Mesendoderm (in vitro differentiated cells): ENCODE data around the gene SSC4D.
"Not testable (repeated sequence)": the region's sequence is repeated elsewhere in the genome, so short reads cannot be mapped to it uniquely, and the experiment has no call there.

Experiments
- DNase-seq: peaks from one replicate; pipeline ENCODE4 v3.0.0; 2013
- H2AK5ac ChIP-seq: 2 replicates; pipeline ENCODE4 v1.6.1; 2013; ENCODE audit warnings: low read length, inconsistent platforms
- H2BK120ac ChIP-seq: 2 replicates; pipeline ENCODE4 v1.6.1; 2013; ENCODE audit warnings: low read depth, mild to moderate bottlenecking, low read length, moderate library complexity, mixed read lengths
- H2BK15ac ChIP-seq: replicated peaks from 2 replicates; pipeline ENCODE4 v1.6.1; 2013; ENCODE audit warnings: low read depth, mild to moderate bottlenecking, moderate library complexity
- H2BK5ac ChIP-seq: 2 replicates; pipeline ENCODE4 v1.6.1; 2013; ENCODE audit warnings: low read length, inconsistent platforms
- H3K18ac ChIP-seq: 2 replicates; pipeline ENCODE4 v1.6.1; 2013; ENCODE audit warnings: mild to moderate bottlenecking, low read length, mixed read lengths
- H3K23ac ChIP-seq: one replicate; pipeline ENCODE4 v1.6.1; 2013; ENCODE audit warnings: low read length
- H3K27ac ChIP-seq: 2 replicates; pipeline ENCODE4 v1.5.1; 2013; ENCODE audit warnings: low read depth, mild to moderate bottlenecking, inconsistent platforms, low read length, moderate library complexity
- H3K27me3 ChIP-seq: 2 replicates; pipeline ENCODE4 v1.6.1; 2013; ENCODE audit warnings: low read length, control low read depth, mild to moderate bottlenecking, inconsistent platforms; ENCODE audit not compliant: insufficient read depth, poor library complexity
- H3K36me3 ChIP-seq: 2 replicates; pipeline ENCODE4 v1.6.1; 2013; ENCODE audit warnings: low read length, inconsistent platforms; ENCODE audit not compliant: control insufficient read depth, insufficient read depth
- H3K4ac ChIP-seq: one replicate; pipeline ENCODE4 v1.6.1; 2013; ENCODE audit warnings: low read depth, mild to moderate bottlenecking, low read length, moderate library complexity
- H3K4me1 ChIP-seq: 2 replicates; pipeline ENCODE4 v1.6.1; 2013; ENCODE audit warnings: low read depth, low read length, inconsistent platforms; ENCODE audit not compliant: control insufficient read depth
- H3K4me2 ChIP-seq: 2 replicates; pipeline ENCODE4 v1.6.1; 2013; ENCODE audit warnings: low read length
- H3K4me3 ChIP-seq: 2 replicates; pipeline ENCODE4 v1.5.1; 2013; ENCODE audit warnings: mild to moderate bottlenecking, low read length
- H3K56ac ChIP-seq: one replicate; pipeline ENCODE4 v1.6.1; 2013; ENCODE audit warnings: low read length
- H3K79me1 ChIP-seq: 2 replicates; pipeline ENCODE4 v1.6.1; 2013; ENCODE audit warnings: low read length, inconsistent platforms
- H3K79me2 ChIP-seq: 2 replicates; pipeline ENCODE4 v1.6.1; 2013; ENCODE audit warnings: mild to moderate bottlenecking, low read length; ENCODE audit not compliant: control insufficient read depth, insufficient read depth
- H3K9ac ChIP-seq: 2 replicates; pipeline ENCODE4 v1.6.1; 2013; ENCODE audit warnings: low read length, inconsistent platforms
- H4K5ac ChIP-seq: one replicate; pipeline ENCODE4 v1.6.1; 2013; ENCODE audit warnings: low read length
- H4K8ac ChIP-seq: one replicate; pipeline ENCODE4 v1.6.1; 2013; ENCODE audit warnings: low read depth, mild to moderate bottlenecking, control low read depth, low read length, moderate library complexity
- WGBS: extraction: QIAGEN DNeasy Blood & Tissue Kit; methylation state at CpG from one replicate; pipeline ENCODE4 v1.1.7; 2013; ENCODE audit warnings: low lambda C conversion rate, missing lambda C conversion rate; ENCODE audit not compliant: insufficient coverage; ENCODE audit errors: extremely low coverage; 5-methylcytosine and 5-hydroxymethylcytosine counted together

The SSC4D gene

GRCh38 chr7:76396864-76397263 lies 12.6 kb downstream of the SSC4D start:
- no peak overlapping the region for H3K4ac ChIP-seq
- WGBS: no CpG with 5 or more reads among the region's 8 CpGs
- no peak overlapping the region for H2BK5ac ChIP-seq

DNA sequence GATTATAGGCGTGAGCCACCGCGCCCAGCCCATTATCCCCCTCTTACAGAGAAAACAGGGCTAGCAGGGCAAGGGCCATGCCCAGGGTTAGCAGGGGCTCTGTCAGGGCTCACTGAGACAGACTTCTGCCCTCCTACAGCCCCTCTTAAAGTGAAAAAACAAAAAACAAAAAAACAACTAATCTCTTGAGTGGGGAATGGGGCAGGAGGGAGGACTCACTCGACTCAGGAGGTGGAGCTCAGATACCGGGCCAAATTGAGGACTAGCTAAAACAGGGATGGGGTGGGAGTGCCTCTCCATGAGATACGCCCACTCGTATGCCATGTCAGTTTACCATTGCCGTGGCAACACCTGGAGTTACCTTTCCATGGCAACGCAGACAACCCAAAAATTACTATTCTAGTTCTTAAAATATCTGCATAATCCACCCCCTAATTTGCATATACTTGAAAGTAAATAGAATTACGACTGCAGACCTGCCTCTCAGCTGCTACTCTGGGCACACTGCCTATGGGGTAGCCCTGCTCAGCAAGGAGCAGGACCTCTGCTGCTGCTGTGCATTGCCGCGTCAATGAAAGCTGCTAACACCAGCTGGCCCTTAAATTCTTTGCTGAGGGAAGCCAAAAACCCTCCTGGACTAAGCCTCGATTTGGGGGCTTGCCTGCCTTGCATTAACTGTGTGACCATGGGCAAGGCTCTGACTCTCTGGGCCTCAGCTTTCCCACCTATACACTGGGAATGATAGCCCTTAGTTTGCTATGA lies 13.4 kb downstream of the SSC4D start:
- Histone ChIP-seq H3K4me2 (no peak overlapping the region), H3K79me2 (no peaks in the 10 kb centered on the region), H3K27me3 (no peaks in the 10 kb centered on the region), H3K56ac (no peak overlapping the region), H4K5ac (no peak overlapping the region), H4K8ac (no peak overlapping the region), H3K4ac (no peak overlapping the region), H2BK5ac (no peak overlapping the region), H2AK5ac (no peak overlapping the region), H3K18ac (no peak overlapping the region), H3K4me3 (no peak overlapping the region), H3K4me1 (peaks cover 3% of the 10 kb centered on the region), H2BK120ac (no peak overlapping the region), H3K23ac (no peak overlapping the region), H2BK15ac (no peak overlapping the region), H3K9ac (no peak overlapping the region), H3K79me1 (no peaks in the 10 kb centered on the region), H3K27ac (no peak overlapping the region), H3K36me3 (no peaks in the 10 kb centered on the region)
- DNase-seq: peak; percentile 93
- no CpG with 5 or more reads among the region's 13 CpGs for WGBS

More at GRCh38 chr7:76396864-76397263, 12.6 kb downstream of the SSC4D start:
- Histone ChIP-seq H3K27me3 (no peaks in the 10 kb centered on the region), H3K79me1 (no peaks in the 10 kb centered on the region), H3K23ac (no peak overlapping the region), H4K5ac (no peak overlapping the region), H3K4me1 (peaks cover 3% of the 10 kb centered on the region), H3K18ac (no peak overlapping the region), H2BK15ac (no peak overlapping the region), H3K36me3 (no peaks in the 10 kb centered on the region), H4K8ac (no peak overlapping the region), H2BK120ac (no peak overlapping the region), H2AK5ac (no peak overlapping the region), H3K4me3 (no peak overlapping the region), H3K27ac (no peak overlapping the region), H3K4me2 (no peak overlapping the region), H3K56ac (no peak overlapping the region), H3K79me2 (no peaks in the 10 kb centered on the region), H3K9ac (no peak overlapping the region)
- DNase-seq: no peak

DNA sequence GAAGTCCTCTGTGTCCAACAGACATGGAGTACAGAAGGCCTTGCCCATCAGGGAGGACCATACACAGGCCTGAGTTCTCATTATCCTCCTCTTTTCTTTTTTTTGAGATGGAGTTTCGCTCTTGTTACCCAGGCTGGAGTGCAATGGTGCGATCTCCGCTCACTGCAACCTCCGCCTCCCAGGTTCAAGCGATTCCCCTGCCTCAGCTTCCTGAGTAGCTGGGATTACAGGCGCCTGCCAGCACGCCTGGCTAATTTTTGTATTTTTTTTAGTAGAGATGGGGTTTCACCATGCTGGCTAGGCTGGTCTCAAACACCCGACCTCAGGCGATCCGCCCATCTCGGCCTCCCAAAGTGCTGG lies 13.9 kb downstream of the SSC4D start:
- not testable (repeated sequence) for H2BK120ac ChIP-seq, H3K27ac ChIP-seq, H3K79me1 ChIP-seq, H3K56ac ChIP-seq, H4K8ac ChIP-seq, H2BK5ac ChIP-seq, H3K79me2 ChIP-seq, H3K23ac ChIP-seq, H3K4ac ChIP-seq, H3K27me3 ChIP-seq, H3K4me3 ChIP-seq, H3K18ac ChIP-seq, H3K4me2 ChIP-seq, H3K9ac ChIP-seq, H2BK15ac ChIP-seq, DNase-seq, H4K5ac ChIP-seq, H3K36me3 ChIP-seq, H3K4me1 ChIP-seq, H2AK5ac ChIP-seq
- WGBS: no CpG with 5 or more reads among the region's 11 CpGs

DNA sequence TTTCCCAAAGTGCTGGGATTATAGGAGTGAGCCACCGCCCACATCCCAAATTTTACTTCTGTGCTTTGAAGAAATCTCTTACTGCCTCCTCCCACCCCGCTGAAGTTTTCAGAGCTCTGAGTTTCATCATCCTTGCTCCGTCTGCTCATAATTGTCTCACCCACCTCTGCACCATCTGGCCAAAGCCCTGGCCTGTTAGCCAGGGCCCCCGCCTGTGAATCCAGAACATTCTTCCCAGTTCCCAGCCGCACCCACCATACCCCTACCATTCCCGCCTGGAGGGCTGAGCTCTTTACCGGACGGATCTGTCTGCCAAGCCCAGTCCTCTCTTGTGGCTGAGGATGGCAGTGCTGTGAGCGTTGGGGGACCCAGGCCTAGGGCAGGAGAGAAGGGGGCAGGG lies 14.5 kb downstream of the SSC4D start:
- H3K18ac ChIP-seq: no peak overlapping the region
- no peaks in the 10 kb centered on the region for H3K79me1 ChIP-seq
- peak overlapping the region; percentile 27 for H3K56ac ChIP-seq
- H3K27me3 ChIP-seq: no peaks in the 10 kb centered on the region
- no peak overlapping the region for H2BK5ac ChIP-seq
- H3K9ac ChIP-seq: no peak overlapping the region
- no peaks in the 10 kb centered on the region for H3K79me2 ChIP-seq
- H3K27ac ChIP-seq: no peak overlapping the region
- H3K4me3 ChIP-seq: no peak overlapping the region
- no peak overlapping the region for H4K8ac ChIP-seq
- H3K23ac ChIP-seq: no peak overlapping the region
- H4K5ac ChIP-seq: no peak overlapping the region
- H3K36me3 ChIP-seq: no peaks in the 10 kb centered on the region
- peaks cover 3% of the 10 kb centered on the region for H3K4me1 ChIP-seq
- no peak overlapping the region for H2BK120ac ChIP-seq
- WGBS: no CpG with 5 or more reads among the region's 9 CpGs
- H2AK5ac ChIP-seq: no peak overlapping the region
- no peak overlapping the region for H2BK15ac ChIP-seq
- peak overlapping the region; percentile 48 for H3K4ac ChIP-seq
- H3K4me2 ChIP-seq: no peak overlapping the region
- DNase-seq: no peak

GRCh38 chr7:76393116-76394031 lies 16.1 kb downstream of the SSC4D start:
- WGBS: no CpG with 5 or more reads among the region's 99 CpGs
- no peak overlapping the region for H2BK120ac ChIP-seq
- H3K9ac ChIP-seq: peak overlapping the region; percentile 99
- no peaks in the 10 kb centered on the region for H3K79me2 ChIP-seq
- H3K56ac ChIP-seq: peak overlapping the region; percentile 100
- no peak overlapping the region for H4K8ac ChIP-seq
- H3K79me1 ChIP-seq: no peaks in the 10 kb centered on the region
- peak overlapping the region; percentile 97 for H3K23ac ChIP-seq
- H3K4me3 ChIP-seq: peak overlapping the region; percentile 73
- peak overlapping the region; percentile 39 for H4K5ac ChIP-seq
- no peaks in the 10 kb centered on the region for H3K27me3 ChIP-seq
- peak overlapping the region; percentile 23 for H3K4ac ChIP-seq
- H3K4me2 ChIP-seq: peak overlapping the region; percentile 97
- no peak overlapping the region for H2AK5ac ChIP-seq
- H3K27ac ChIP-seq: peak overlapping the region; percentile 6
- H2BK5ac ChIP-seq: peak overlapping the region; percentile 67
- no peak overlapping the region for H2BK15ac ChIP-seq
- H3K36me3 ChIP-seq: no peaks in the 10 kb centered on the region
- peak overlapping the region; percentile 12 for H3K18ac ChIP-seq
- H3K4me1 ChIP-seq: peaks cover 7% of the 10 kb centered on the region
- peak; percentile 94 for DNase-seq
